A549 (cell line): ENCODE results near the gene DNAH17. TPM values are rescaled to one million over a fixed set of nuclear protein-coding genes. Genes with fewer than 3 reads are reported as not detected.

ENCODE experiments used
- ATAC-seq, 2 experiments: fragments of 200-7000 bp in 1 of 2; fragments of >200 bp in 1 of 2; cut with Nextera tagmentation in 1 of 2; cut with Tn5 transposase in 1 of 2; 3 replicates each; pipeline versions ENCODE4 v1.8.0 to v1.9.1; 2018 to 2020; ENCODE audit warnings: mild to moderate bottlenecking in 1 of 2, moderate library complexity in 1 of 2
- CTCF ChIA-PET: fragments of 300-600 bp; sonication (Branson Sonifier 250); formaldehyde crosslinking; extraction: SDS; loops from one replicate; lab custom pipeline; 2021; ENCODE audit warnings: antibody characterized with exemption, inconsistent platforms; lab: Yijun Ruan, JAX
- POLR2A ChIA-PET: fragments of 350-600 bp; formaldehyde crosslinking; extraction: SDS; loops from one replicate; lab custom pipeline; 2021; ENCODE audit warnings: antibody characterized with exemption, inconsistent platforms; lab: Yijun Ruan, JAX
- DNase-seq, 2 experiments: peaks; one replicate each; pipeline versions ENCODE4 v3.0.0 to v3.0.0-alpha.2; 2011 to 2016; ENCODE audit warnings: low read depth in 1 of 2, low spot score in 1 of 2
- FAIRE-seq: peaks from 2 replicates; lab custom pipeline; 2011; peaks lifted over from hg19 to GRCh38; lab: Jason Lieb, UNC
- H3K27ac ChIP-seq, 2 experiments: fragments of >200 bp; sonication (Bioruptor Twin); formaldehyde crosslinking; 3 replicates each; pipeline ENCODE4 v1.5.1; 2016 to 2017
- H3K4me1 ChIP-seq: fragments of >200 bp; sonication (Bioruptor Twin); formaldehyde crosslinking; 3 replicates; pipeline ENCODE4 v1.6.1; 2016
- H3K4me2 ChIP-seq: fragments of >200 bp; sonication (Bioruptor Twin); formaldehyde crosslinking; 3 replicates; pipeline ENCODE4 v1.6.1; 2016
- H3K4me3 ChIP-seq: fragments of >200 bp; sonication (Bioruptor Twin); formaldehyde crosslinking; 3 replicates; pipeline ENCODE4 v1.5.1; 2016
- H3K9me3 ChIP-seq: fragments of >200 bp; sonication (Bioruptor Twin); formaldehyde crosslinking; 3 replicates; pipeline ENCODE4 v1.6.1; 2016
- ATOH8 ChIP-seq: fragments of 250-450 bp; sonication (Bioruptor Pico); IDR thresholded peaks from 2 replicates; pipeline ENCODE4 v1.5.0; 2020; ENCODE audit warnings: low read depth, mild to moderate bottlenecking, moderate library complexity
- CHD2 ChIP-seq: fragments of 150-350 bp; IDR thresholded peaks from 2 replicates; pipeline ENCODE4 v1.6.1; 2014; ENCODE audit warnings: low read length; ENCODE audit not compliant: partially characterized antibody
- CHD4 ChIP-seq: fragments of 200-600 bp; sonication (generic); IDR thresholded peaks from 2 replicates; pipeline ENCODE4 v1.6.1; 2016; ENCODE audit warnings: antibody characterized with exemption, mild to moderate bottlenecking, borderline replicate concordance
- ELK1 ChIP-seq: fragments of 150-350 bp; IDR thresholded peaks from 2 replicates; pipeline ENCODE4 v1.6.1; 2014; ENCODE audit warnings: low read depth, mild to moderate bottlenecking, low read length
- EP300 ChIP-seq, 2 experiments: fragments of >200 bp; sonication (Bioruptor Twin); formaldehyde crosslinking; IDR thresholded peaks; 2 replicates in 1 of 2; 3 replicates in 1 of 2; pipeline ENCODE4 v1.6.1; 2016 to 2017
- ESRRA ChIP-seq: fragments of 150-350 bp; IDR thresholded peaks from 2 replicates; pipeline ENCODE4 v1.6.1; 2014; ENCODE audit warnings: mild to moderate bottlenecking, low read length, borderline replicate concordance
- FOSB ChIP-seq: fragments of 250-450 bp; sonication (Bioruptor Pico); IDR thresholded peaks from 2 replicates; pipeline ENCODE4 v1.5.0; 2020; ENCODE audit warnings: mild to moderate bottlenecking, moderate library complexity
- GATA3 ChIP-seq: IDR thresholded peaks from 2 replicates; pipeline ENCODE4 v1.6.1; 2012; ENCODE audit warnings: borderline replicate concordance
- HES2 ChIP-seq: fragments of >200 bp; sonication (Bioruptor Twin); formaldehyde crosslinking; IDR thresholded peaks from 2 replicates; pipeline ENCODE4 v1.6.1; 2016
- KDM1A ChIP-seq: fragments of 200-600 bp; sonication (generic); IDR thresholded peaks from 2 replicates; pipeline ENCODE4 v1.6.1; 2016; ENCODE audit warnings: low read depth, mild to moderate bottlenecking
- KDM5A ChIP-seq: fragments of 200-600 bp; sonication (generic); IDR thresholded peaks from 2 replicates; pipeline ENCODE4 v1.6.1; 2016; ENCODE audit warnings: antibody characterized with exemption, mild to moderate bottlenecking
- PBX3 ChIP-seq: IDR thresholded peaks from 2 replicates; pipeline ENCODE4 v1.6.1; 2012
- POLR2A ChIP-seq: IDR thresholded peaks from 2 replicates; pipeline ENCODE4 v1.6.1; 2012; ENCODE audit warnings: mild to moderate bottlenecking, low read length
- RARB ChIP-seq: fragments of 250-450 bp; sonication (Bioruptor Pico); IDR thresholded peaks from 2 replicates; pipeline ENCODE4 v1.8.0; 2021; ENCODE audit warnings: mild to moderate bottlenecking, moderate library complexity
- REST ChIP-seq: fragments of 200-600 bp; sonication (generic); IDR thresholded peaks from 2 replicates; pipeline ENCODE4 v1.6.1; 2016; ENCODE audit warnings: antibody characterized with exemption, mild to moderate bottlenecking, moderate library complexity
- RFX5 ChIP-seq: fragments of 450-650 bp; IDR thresholded peaks from 2 replicates; pipeline ENCODE4 v1.7.1; 2014; ENCODE audit warnings: antibody characterized with exemption, mild to moderate bottlenecking, moderate library complexity
- ZFP36 ChIP-seq: fragments of 450-650 bp; IDR thresholded peaks from 2 replicates; pipeline ENCODE4 v1.6.1; 2014; ENCODE audit warnings: borderline replicate concordance; ENCODE audit not compliant: partially characterized antibody
- WGBS: methylation state at CpG from one replicate; pipeline ENCODE4 v1.1.6; 2017; ENCODE audit errors: missing lambda C conversion rate; 5-methylcytosine and 5-hydroxymethylcytosine counted together
- polyA plus RNA-seq, 4 experiments: library from polyadenylated mRNA; depleted of rRNA in 3 of 4; stranded (reverse); fragments of >200 nt; fragmentation: RNase III in 1 of 4; extraction: RNeasy Plus Mini Kit Qiagen cat#74134 plus additional on column Dnase treatment in 1 of 4; gene quantifications; 2 replicates in 3 of 4; 3 replicates in 1 of 4; pipeline ENCODE4 v1.2.3, GENCODE V29; 2011 to 2017

The DNAH17 gene
- polyA plus RNA-seq, 2 of the 4 experiments (the other 2 are of a cell fraction): 0.21 to 0.26 TPM

GRCh38 chr17:78486946-78487680 lies 90.1 kb downstream of the DNAH17 start:
- POLR2A ChIA-PET: no interaction called here
- 88% methylated on average over 13 of the region's 13 CpGs for WGBS
- peaks cover 15% of the 10 kb centered on the region for H3K4me1 ChIP-seq
- FAIRE-seq: no peak
- H3K9me3 ChIP-seq: no peaks in the 10 kb centered on the region
- no peak overlapping the region for H3K4me3 ChIP-seq
- no peak for ATAC-seq
- H3K27ac ChIP-seq: no peak overlapping the region
- CTCF ChIA-PET: interaction anchor here (0.6 to 8.2 kb wide), 8 partner anchors 10 to 221 kb away, joined by 3 to 71 read pairs (median 4); no protein-coding TSS in a partner anchor
- no peak for DNase-seq
- no peak for TF ChIP-seq POLR2A
- TF ChIP-seq KDM1A: no peak
- TF ChIP-seq CHD4: no peak
- no peak for TF ChIP-seq ZFP36
- no peak overlapping the region for H3K4me2 ChIP-seq

GRCh38 chr17:78486228-78486802 lies 90.9 kb downstream of the DNAH17 start:
- DNase-seq (no peak), ATAC-seq (no peak), FAIRE-seq (no peak)
- Histone ChIP-seq H3K4me2 (no peak overlapping the region), H3K9me3 (no peaks in the 10 kb centered on the region), H3K4me1 (peaks cover 15% of the 10 kb centered on the region), H3K27ac (no peak overlapping the region), H3K4me3 (no peak overlapping the region)
- 91% methylated on average over 22 of the region's 24 CpGs for WGBS
- POLR2A ChIA-PET: no interaction called here
- CTCF ChIA-PET: interaction anchor here (0.6 to 8.2 kb wide), 8 partner anchors 9 to 222 kb away, joined by 3 to 71 read pairs (median 4); no protein-coding TSS in a partner anchor
- TF ChIP-seq KDM5A (no peak), GATA3 (no peak), HES2 (no peak), ELK1 (no peak), CHD2 (no peak), POLR2A (no peak), RARB (CRISPR knock-in tag) (no peak), FOSB (no peak), EP300 (IDR thresholded peaks at IDR 0.05) (no peak), ATOH8 (CRISPR knock-in tag) (no peak), RFX5 (no peak), REST (no peak), PBX3 (no peak), ESRRA (no peak)
